K562 (cell line): ENCODE measurements around the gene AIG1. TPM values are rescaled to one million over a fixed set of nuclear protein-coding genes. Genes with fewer than 3 reads are reported as not detected.

Source experiments
- ATAC-seq: fragments of 200-7000 bp; cut with Tn5 transposase; 3 replicates; pipeline ENCODE4 v1.9.1; 2020; ENCODE audit warnings: moderate library complexity
- BruUV-seq: library from RNA; stranded (reverse); fragments of 400-500 nt; replicated peaks from 2 replicates; lab custom pipeline; 2021; lab: Mats Ljungman, UMichigan
- CTCF ChIA-PET: fragments of 300-600 bp; formaldehyde crosslinking; extraction: SDS; loops from one replicate; lab custom pipeline; 2021; ENCODE audit warnings: low intra/inter-chr PET ratio; lab: Yijun Ruan, JAX
- POLR2A ChIA-PET: fragments of 300-600, 350-650 bp; sonication (Branson Sonifier 250); formaldehyde crosslinking; extraction: SDS; loops from one replicate; lab custom pipeline; 2021; ENCODE audit warnings: antibody characterized with exemption, inconsistent platforms; lab: Yijun Ruan, JAX
- DNase-seq, 4 experiments: peaks; one replicate each; pipeline versions ENCODE4 v3.0.0 to v3.0.0-alpha.2; 2011 to 2018; ENCODE audit warnings: low spot score in 3 of 4, mixed read lengths in 3 of 4; ENCODE audit errors: extremely low read depth in 1 of 4
- FAIRE-seq: peaks from 2 replicates; lab custom pipeline; 2011; peaks lifted over from hg19 to GRCh38; lab: Jason Lieb, UNC
- H2AFZ ChIP-seq: 2 replicates; pipeline ENCODE4 v1.6.0; 2011; ENCODE audit warnings: low read depth, low read length, control low read depth, inconsistent platforms
- H3K27ac ChIP-seq: fragments of 200-600 bp; 3 replicates; pipeline ENCODE4 v1.8.0; 2011; ENCODE audit warnings: low read depth, mild to moderate bottlenecking, control low read depth, inconsistent platforms, low read length, moderate library complexity, mixed read lengths; ENCODE audit errors: extremely low read depth
- H3K27me3 ChIP-seq, 2 experiments: fragments of 300-600 bp in 1 of 2; 2 replicates in 1 of 2; 3 replicates in 1 of 2; pipeline versions ENCODE4 v1.6.0 to v1.8.0; 2011; ENCODE audit warnings: inconsistent platforms in 2 of 2, low read length in 2 of 2, mild to moderate bottlenecking in 1 of 2, mixed read lengths in 1 of 2, moderate library complexity in 1 of 2; ENCODE audit not compliant: control insufficient read depth in 2 of 2, insufficient read depth in 2 of 2
- H3K36me3 ChIP-seq: fragments of 300-600 bp; 3 replicates; pipeline ENCODE4 v1.8.0; 2011; ENCODE audit warnings: mild to moderate bottlenecking, low read length, inconsistent platforms; ENCODE audit not compliant: control insufficient read depth, insufficient read depth
- H3K4me1 ChIP-seq, 2 experiments: fragments of 200-600 bp in 1 of 2; replicated peaks in 1 of 2; 2 replicates in 1 of 2; 3 replicates in 1 of 2; pipeline versions ENCODE4 v1.5.1 to v1.8.0; 2011; ENCODE audit warnings: inconsistent platforms in 2 of 2, low read length in 2 of 2, mild to moderate bottlenecking in 1 of 2, mixed read lengths in 1 of 2, moderate library complexity in 1 of 2; ENCODE audit not compliant: control insufficient read depth in 2 of 2, insufficient read depth in 2 of 2
- H3K4me2 ChIP-seq: 2 replicates; pipeline ENCODE4 v1.6.1; 2011; ENCODE audit warnings: low read length, control low read depth, inconsistent platforms, mixed read lengths; ENCODE audit not compliant: insufficient read depth
- H3K4me3 ChIP-seq: fragments of 200-600 bp; sonication (generic), shearing (Covaris generic); 2 replicates; pipeline ENCODE4 v1.5.1; 2016; ENCODE audit warnings: control low read depth, inconsistent platforms
- H3K79me2 ChIP-seq: fragments of 200-600 bp; 3 replicates; pipeline ENCODE4 v1.8.0; 2011; ENCODE audit warnings: low read length, inconsistent platforms; ENCODE audit not compliant: control insufficient read depth, insufficient read depth
- H3K9ac ChIP-seq, 2 experiments: 2 replicates each; pipeline versions ENCODE4 v1.6.0 to v1.6.1; 2011; ENCODE audit warnings: low read depth in 2 of 2, low read length in 2 of 2, control low read depth in 1 of 2, inconsistent platforms in 1 of 2, mild to moderate bottlenecking in 1 of 2, mixed read lengths in 1 of 2; ENCODE audit not compliant: insufficient read depth in 1 of 2
- H3K9me1 ChIP-seq: one replicate; pipeline ENCODE4 v1.6.0; 2011; ENCODE audit warnings: inconsistent platforms, mild to moderate bottlenecking, low read length, moderate library complexity; ENCODE audit not compliant: control insufficient read depth, insufficient read depth
- H3K9me3 ChIP-seq: replicated peaks from 2 replicates; pipeline ENCODE4 v1.5.1; 2011; ENCODE audit warnings: low read depth, low read length, inconsistent platforms; ENCODE audit not compliant: control insufficient read depth, insufficient read depth
- H4K20me1 ChIP-seq: replicated peaks from 2 replicates; pipeline ENCODE4 v1.6.1; 2011; ENCODE audit warnings: low read length, inconsistent platforms, mixed read lengths; ENCODE audit not compliant: control insufficient read depth, insufficient read depth
- DNMT1 ChIP-seq: fragments of 450-650 bp; IDR thresholded peaks from 2 replicates; pipeline ENCODE4 v1.6.1; 2016; ENCODE audit warnings: antibody characterized with exemption, mild to moderate bottlenecking
- IFI16 ChIP-seq: fragments of 250-450 bp; sonication (Bioruptor Pico); IDR thresholded peaks from 2 replicates; pipeline ENCODE4 v2.1.2; 2022; ENCODE audit warnings: mild to moderate bottlenecking, inconsistent platforms
- NR2C1 ChIP-seq, 2 experiments: fragments of 450-650 bp; IDR thresholded peaks; 2 replicates each; pipeline ENCODE4 v1.6.1; 2017; ENCODE audit warnings: mild to moderate bottlenecking in 2 of 2, antibody characterized with exemption in 1 of 2, inconsistent platforms in 1 of 2, missing compliant biosample characterization in 1 of 2, missing genetic modification characterization in 1 of 2
- POLR2B ChIP-seq: fragments of 450-650 bp; IDR thresholded peaks from 2 replicates; pipeline ENCODE4 v1.6.1; 2018; ENCODE audit warnings: low read depth; ENCODE audit not compliant: partially characterized antibody
- POLR3G ChIP-seq: IDR thresholded peaks from 2 replicates; pipeline ENCODE4 v1.6.1; 2011; ENCODE audit not compliant: insufficient read length, insufficient replicate concordance; ENCODE audit errors: extremely low read depth
- SMAD3 ChIP-seq: fragments of 450-650 bp; formaldehyde crosslinking; conservative IDR thresholded peaks from 2 replicates; pipeline ENCODE4 v1.4.0; 2020; ENCODE audit warnings: mild to moderate bottlenecking
- ZFPM2 ChIP-seq: fragments of 250-450 bp; sonication (Bioruptor Pico); IDR thresholded peaks from 2 replicates; pipeline ENCODE4 v1.5.1; 2022; ENCODE audit warnings: mild to moderate bottlenecking
- ZNF232 ChIP-seq: sonication (generic); formaldehyde crosslinking; IDR thresholded peaks from 2 replicates; pipeline ENCODE4 v1.8.0; 2022; ENCODE audit warnings: mild to moderate bottlenecking, missing genetic modification reagents
- ZNF408 ChIP-seq: fragments of 250-450 bp; sonication (Bioruptor Pico); IDR thresholded peaks from 2 replicates; pipeline ENCODE4 v1.4.0; 2020; ENCODE audit warnings: low read depth, mild to moderate bottlenecking, moderate library complexity
- WGBS: fragments of 100-300 bp; shearing (Covaris generic); methylation state at CpG from one replicate; pipeline ENCODE4 v1.1.6; 2016; ENCODE audit warnings: low coverage, mixed read lengths; ENCODE audit not compliant: insufficient coverage; ENCODE audit errors: missing lambda C conversion rate; 5-methylcytosine and 5-hydroxymethylcytosine counted together
- in situ Hi-C: fragments of 300-500 bp; cut with MboI; formaldehyde crosslinking; loops from 4 replicates; pipeline ENCODE4 v1.15.0; 2018; ENCODE audit warnings: inconsistent platforms, mixed read lengths
- intact Hi-C: fragments of 100-400 bp; cut with micrococcal nuclease; formaldehyde crosslinking; loops from 2 replicates; pipeline ENCODE4 v1.14.2; 2022
- polyA plus RNA-seq, 8 experiments: library from polyadenylated mRNA; depleted of rRNA in 4 of 8; stranded (reverse) in 5 of 8; unstranded in 3 of 8; fragments of >200 nt; fragmentation: Nextera tagmentation in 2 of 8; fragmentation: Illumina TruSeq in 1 of 8; extraction: Ambion mirVana in 2 of 8; extraction: Trizol in 1 of 8; gene quantifications; 2 replicates each; pipeline versions ENCODE4 v1.2.1 to v1.2.3, GENCODE V29; 2011 to 2014; ENCODE audit warnings: inconsistent platforms in 1 of 8, missing spikeins in 1 of 8
- total RNA-seq, 7 experiments: library from RNA; depleted of rRNA in 6 of 7; stranded (reverse); fragments of >200 nt in 6 of 7; fragmentation: Illumina TruSeq in 2 of 7; extraction: Trizol in 2 of 7; gene quantifications; 2 replicates each; pipeline versions ENCODE4 v1.2.1 to v1.2.3, GENCODE V29; 2011 to 2021; ENCODE audit warnings: low replicate concordance in 1 of 7
- TF ChIP-seq, protein P1 (sequence below), 2 experiments: fragments of 450-650 bp in 1 of 2; sonication (generic) in 1 of 2; formaldehyde crosslinking in 1 of 2; IDR thresholded peaks; 2 replicates each; pipeline versions ENCODE4 v1.7.1 to v1.9.0; 2016 to 2022; ENCODE audit warnings: inconsistent platforms in 1 of 2, mild to moderate bottlenecking in 1 of 2, missing genetic modification reagents in 1 of 2
- TF ChIP-seq, protein P2 (sequence below): sonication (generic); formaldehyde crosslinking; IDR thresholded peaks from 2 replicates; pipeline ENCODE4 v1.8.0; 2022; ENCODE audit warnings: missing genetic modification reagents, mild to moderate bottlenecking, borderline replicate concordance

Gene AIG1
- total and polyA plus RNA-seq, 9 of the 15 experiments (the other 6 are each of a cell fraction or from before 2014, with no cell fraction given): 74.8 to 333 (median 127) TPM

DNA sequence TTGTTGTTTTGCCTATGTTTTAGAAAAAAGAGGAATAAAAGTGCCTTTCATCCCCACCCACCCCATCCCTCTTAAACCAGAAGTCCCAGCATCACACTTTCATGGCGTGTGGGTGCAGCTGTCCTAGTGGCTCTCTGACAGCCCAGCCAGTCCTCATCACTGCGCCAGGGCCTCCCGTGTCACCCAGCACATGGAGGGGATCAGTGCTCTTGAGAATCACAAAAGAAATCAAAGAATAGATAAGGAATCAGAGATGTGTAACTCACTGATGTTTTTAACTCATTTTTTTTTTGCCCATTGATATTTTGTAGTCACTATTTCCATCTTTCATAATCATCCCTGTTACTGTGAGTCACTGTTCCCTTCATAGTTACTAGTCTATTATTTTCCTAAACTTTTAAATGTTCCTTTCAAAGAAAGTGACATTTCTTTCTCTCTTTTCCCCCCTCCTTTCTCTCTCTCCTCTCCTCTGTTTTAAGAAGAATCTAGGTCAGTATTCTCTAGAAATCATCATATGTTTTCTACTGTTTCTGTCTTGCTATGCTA lies 78.6 kb downstream of the AIG1 start:
- H3K9me1 ChIP-seq: no peaks in the 10 kb centered on the region
- no peak overlapping the region for H2AFZ ChIP-seq
- DNase-seq: no peak
- ChIA-PET CTCF (no interaction called here), POLR2A (no interaction called here)
- no peaks in the 10 kb centered on the region for H3K27me3 ChIP-seq
- no peak for ATAC-seq
- no peaks in the 10 kb centered on the region for H3K79me2 ChIP-seq
- H3K27ac ChIP-seq: no peak overlapping the region
- in situ Hi-C loops: no loop called here
- intact Hi-C loops: no loop called here
- no peak overlapping the region for H3K4me2 ChIP-seq
- BruUV-seq: no TSS peak
- no peak for FAIRE-seq
- no peaks in the 10 kb centered on the region for H4K20me1 ChIP-seq
- no peak overlapping the region for H3K4me3 ChIP-seq
- H3K36me3 ChIP-seq: peaks cover 23% of the 10 kb centered on the region; the same call in 2 of the 3 replicates
- 88% methylated on average over 3 of the region's 3 CpGs for WGBS
- H3K9me3 ChIP-seq: 0 out of 2 replicates have a peak, but pooled peaks cover 2% of the 10 kb centered on the region
- H3K4me1 ChIP-seq: no peaks in the 10 kb centered on the region
- H3K9ac ChIP-seq: no peak overlapping the region
- TF ChIP-seq, protein P1, sequence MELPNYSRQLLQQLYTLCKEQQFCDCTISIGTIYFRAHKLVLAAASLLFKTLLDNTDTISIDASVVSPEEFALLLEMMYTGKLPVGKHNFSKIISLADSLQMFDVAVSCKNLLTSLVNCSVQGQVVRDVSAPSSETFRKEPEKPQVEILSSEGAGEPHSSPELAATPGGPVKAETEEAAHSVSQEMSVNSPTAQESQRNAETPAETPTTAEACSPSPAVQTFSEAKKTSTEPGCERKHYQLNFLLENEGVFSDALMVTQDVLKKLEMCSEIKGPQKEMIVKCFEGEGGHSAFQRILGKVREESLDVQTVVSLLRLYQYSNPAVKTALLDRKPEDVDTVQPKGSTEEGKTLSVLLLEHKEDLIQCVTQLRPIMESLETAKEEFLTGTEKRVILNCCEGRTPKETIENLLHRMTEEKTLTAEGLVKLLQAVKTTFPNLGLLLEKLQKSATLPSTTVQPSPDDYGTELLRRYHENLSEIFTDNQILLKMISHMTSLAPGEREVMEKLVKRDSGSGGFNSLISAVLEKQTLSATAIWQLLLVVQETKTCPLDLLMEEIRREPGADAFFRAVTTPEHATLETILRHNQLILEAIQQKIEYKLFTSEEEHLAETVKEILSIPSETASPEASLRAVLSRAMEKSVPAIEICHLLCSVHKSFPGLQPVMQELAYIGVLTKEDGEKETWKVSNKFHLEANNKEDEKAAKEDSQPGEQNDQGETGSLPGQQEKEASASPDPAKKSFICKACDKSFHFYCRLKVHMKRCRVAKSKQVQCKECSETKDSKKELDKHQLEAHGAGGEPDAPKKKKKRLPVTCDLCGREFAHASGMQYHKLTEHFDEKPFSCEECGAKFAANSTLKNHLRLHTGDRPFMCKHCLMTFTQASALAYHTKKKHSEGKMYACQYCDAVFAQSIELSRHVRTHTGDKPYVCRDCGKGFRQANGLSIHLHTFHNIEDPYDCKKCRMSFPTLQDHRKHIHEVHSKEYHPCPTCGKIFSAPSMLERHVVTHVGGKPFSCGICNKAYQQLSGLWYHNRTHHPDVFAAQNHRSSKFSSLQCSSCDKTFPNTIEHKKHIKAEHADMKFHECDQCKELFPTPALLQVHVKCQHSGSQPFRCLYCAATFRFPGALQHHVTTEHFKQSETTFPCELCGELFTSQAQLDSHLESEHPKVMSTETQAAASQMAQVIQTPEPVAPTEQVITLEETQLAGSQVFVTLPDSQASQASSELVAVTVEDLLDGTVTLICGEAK (IDR thresholded peaks at IDR 0.05): no peak
- TF ChIP-seq, protein P1 (CRISPR knock-in tag; IDR thresholded peaks at IDR 0.05): no peak
- TF ChIP-seq SMAD3 (CRISPR knock-in tag): no peak
- TF ChIP-seq ZNF408 (CRISPR knock-in tag): no peak
- TF ChIP-seq ZFPM2 (CRISPR knock-in tag): no peak
- no peak for TF ChIP-seq DNMT1
- TF ChIP-seq, protein P2, sequence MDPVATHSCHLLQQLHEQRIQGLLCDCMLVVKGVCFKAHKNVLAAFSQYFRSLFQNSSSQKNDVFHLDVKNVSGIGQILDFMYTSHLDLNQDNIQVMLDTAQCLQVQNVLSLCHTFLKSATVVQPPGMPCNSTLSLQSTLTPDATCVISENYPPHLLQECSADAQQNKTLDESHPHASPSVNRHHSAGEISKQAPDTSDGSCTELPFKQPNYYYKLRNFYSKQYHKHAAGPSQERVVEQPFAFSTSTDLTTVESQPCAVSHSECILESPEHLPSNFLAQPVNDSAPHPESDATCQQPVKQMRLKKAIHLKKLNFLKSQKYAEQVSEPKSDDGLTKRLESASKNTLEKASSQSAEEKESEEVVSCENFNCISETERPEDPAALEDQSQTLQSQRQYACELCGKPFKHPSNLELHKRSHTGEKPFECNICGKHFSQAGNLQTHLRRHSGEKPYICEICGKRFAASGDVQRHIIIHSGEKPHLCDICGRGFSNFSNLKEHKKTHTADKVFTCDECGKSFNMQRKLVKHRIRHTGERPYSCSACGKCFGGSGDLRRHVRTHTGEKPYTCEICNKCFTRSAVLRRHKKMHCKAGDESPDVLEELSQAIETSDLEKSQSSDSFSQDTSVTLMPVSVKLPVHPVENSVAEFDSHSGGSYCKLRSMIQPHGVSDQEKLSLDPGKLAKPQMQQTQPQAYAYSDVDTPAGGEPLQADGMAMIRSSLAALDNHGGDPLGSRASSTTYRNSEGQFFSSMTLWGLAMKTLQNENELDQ: no peak
- no peak for TF ChIP-seq POLR3G
- TF ChIP-seq IFI16 (CRISPR knock-in tag): no peak
- no peak for TF ChIP-seq NR2C1 (IDR thresholded peaks at IDR 0.05)
- TF ChIP-seq NR2C1 (tag; IDR thresholded peaks at IDR 0.05): no peak
- TF ChIP-seq ZNF232 (CRISPR knock-in tag): no peak
- TF ChIP-seq POLR2B: no peak
